ENCODE measurements around the gene ALPK1.
"Not testable (repeated sequence)": the region's sequence is repeated elsewhere in the genome, so short reads cannot be mapped to it uniquely, and the experiment has no call there.

The ALPK1 gene

GRCh38 chr4:112472318-112472717 lies 175.1 kb downstream of the ALPK1 start:
- no peak overlapping the region for H3K4me3 ChIP-seq (ENCODE audit: low read depth, low read length)
- no peak for TF ChIP-seq CTCF (IDR thresholded peaks at IDR 0.05; ENCODE audit: low read depth, low read length, missing control alignments)
- no peak for DNase-seq (ENCODE audit: low read depth)

GRCh38 chr4:112473985-112474384 lies 176.8 kb downstream of the ALPK1 start:
- DNase-seq (ENCODE audit: low read depth), result no peak
- no peak overlapping the region for H3K4me3 ChIP-seq (ENCODE audit: low read depth, low read length)
- TF ChIP-seq CTCF (IDR thresholded peaks at IDR 0.05; ENCODE audit: low read depth, low read length, missing control alignments), result no peak

GRCh38 chr4:112485930-112486329 lies 188.8 kb downstream of the ALPK1 start:
- DNase-seq (ENCODE audit: low read depth), result no peak
- TF ChIP-seq CTCF (IDR thresholded peaks at IDR 0.05; ENCODE audit: low read depth, low read length, missing control alignments), result no peak
- no peak overlapping the region for H3K4me3 ChIP-seq (ENCODE audit: low read depth, low read length)

GRCh38 chr4:112490808-112491207 lies 193.6 kb downstream of the ALPK1 start:
- not testable (repeated sequence) for DNase-seq (ENCODE audit: low read depth); H3K4me3 ChIP-seq (ENCODE audit: low read depth, low read length)

Data from GM12864 (cell line).